GM19238 (cell line): ENCODE measurements around the gene ZNF786.
"Not testable (repeated sequence)": the region's sequence is repeated elsewhere in the genome, so short reads cannot be mapped to it uniquely, and the experiment has no call there.

Source experiments
- DNase-seq: peaks from one replicate; pipeline ENCODE4 v3.0.0; 2011; ENCODE audit warnings: low spot score; ENCODE audit not compliant: insufficient read length

ZNF786 gene, protein sequence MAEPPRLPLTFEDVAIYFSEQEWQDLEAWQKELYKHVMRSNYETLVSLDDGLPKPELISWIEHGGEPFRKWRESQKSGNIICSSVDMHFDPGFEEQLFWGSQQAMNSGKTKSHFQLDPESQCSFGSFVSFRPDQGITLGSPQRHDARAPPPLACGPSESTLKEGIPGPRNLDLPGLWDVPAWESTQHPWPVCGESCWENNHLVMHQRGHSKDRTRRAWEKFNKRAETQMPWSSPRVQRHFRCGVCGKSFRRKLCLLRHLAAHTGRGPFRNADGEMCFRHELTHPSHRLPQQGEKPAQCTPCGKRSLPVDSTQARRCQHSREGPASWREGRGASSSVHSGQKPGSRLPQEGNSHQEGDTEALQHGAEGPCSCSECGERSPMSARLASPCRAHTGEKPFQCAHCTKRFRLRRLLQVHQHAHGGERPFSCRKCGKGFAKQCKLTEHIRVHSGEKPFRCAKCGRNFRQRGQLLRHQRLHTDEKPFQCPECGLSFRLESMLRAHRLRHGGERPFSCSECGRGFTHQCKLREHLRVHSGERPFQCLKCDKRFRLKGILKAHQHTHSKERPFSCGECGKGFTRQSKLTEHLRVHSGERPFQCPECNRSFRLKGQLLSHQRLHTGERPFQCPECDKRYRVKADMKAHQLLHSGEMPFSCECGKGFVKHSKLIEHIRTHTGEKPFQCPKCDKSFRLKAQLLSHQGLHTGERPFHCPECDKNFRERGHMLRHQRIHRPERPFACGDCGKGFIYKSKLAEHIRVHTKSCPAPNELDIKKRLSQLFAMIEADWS

DNA sequence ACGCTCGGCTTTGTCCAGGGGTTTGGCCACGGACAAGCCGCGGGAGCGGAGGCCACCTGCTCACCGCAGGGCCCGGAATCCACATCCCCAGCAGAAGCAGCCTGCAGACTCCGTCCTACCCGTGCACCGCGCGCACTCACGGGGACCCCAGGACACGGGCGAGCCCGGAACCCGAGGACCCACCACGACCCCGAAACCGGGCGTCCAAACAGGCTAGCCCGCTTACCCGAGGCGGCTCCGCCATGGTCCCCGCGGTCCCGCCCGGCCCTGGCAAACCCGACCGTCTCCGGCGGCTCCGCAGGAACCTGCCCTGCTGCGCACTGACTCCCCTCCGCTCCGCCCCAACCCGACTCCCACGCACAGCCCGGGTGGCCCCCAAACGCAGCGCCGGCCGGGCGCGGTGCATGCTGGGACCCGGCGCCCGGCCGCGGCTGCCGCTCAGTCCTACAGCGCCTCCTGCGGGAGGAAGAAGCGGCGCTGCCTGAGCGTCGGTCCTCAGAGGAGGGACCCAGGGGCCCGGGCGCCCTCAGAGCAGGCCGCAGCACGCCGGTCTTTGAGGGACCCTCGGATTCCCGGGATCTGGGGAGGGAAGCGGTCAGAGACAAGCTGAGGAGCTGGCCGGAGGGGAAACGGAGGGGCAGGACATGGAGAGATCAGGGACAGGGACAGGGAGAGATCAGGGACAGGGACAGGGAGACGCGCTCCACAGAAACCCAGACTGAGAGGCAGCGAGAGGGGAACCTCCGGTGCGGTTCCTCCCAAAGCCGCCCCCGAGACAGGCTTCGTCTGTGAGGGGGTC lies at the start of gene ZNF786:
Gene ZNF786 (minus strand): TSS at position 322 of the 799 bp plus-strand sequence. CDS start 78 bp downstream, at position 244.
- DNase-seq: peak; percentile 87

DNA sequence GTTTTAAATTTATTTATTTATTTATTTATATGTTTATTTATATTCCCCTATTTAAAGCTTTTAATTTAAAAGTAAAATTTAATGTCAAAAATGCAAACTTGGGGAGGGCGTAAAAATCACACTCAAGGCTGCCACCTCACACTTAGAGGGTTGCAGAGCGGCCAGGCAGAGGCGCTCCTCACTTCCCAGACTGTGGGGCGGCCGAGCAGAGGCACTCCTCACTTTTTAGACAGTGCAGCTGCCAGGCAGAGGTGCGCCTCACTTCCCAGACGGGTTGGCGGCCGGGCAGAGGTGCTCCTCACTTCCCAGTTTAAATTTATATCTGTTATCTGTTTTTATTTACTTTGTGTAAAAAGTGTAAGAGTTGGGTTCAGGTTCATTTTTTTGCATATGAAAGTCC lies 45.6 kb upstream of the ZNF786 start:
- no peak for DNase-seq

DNA sequence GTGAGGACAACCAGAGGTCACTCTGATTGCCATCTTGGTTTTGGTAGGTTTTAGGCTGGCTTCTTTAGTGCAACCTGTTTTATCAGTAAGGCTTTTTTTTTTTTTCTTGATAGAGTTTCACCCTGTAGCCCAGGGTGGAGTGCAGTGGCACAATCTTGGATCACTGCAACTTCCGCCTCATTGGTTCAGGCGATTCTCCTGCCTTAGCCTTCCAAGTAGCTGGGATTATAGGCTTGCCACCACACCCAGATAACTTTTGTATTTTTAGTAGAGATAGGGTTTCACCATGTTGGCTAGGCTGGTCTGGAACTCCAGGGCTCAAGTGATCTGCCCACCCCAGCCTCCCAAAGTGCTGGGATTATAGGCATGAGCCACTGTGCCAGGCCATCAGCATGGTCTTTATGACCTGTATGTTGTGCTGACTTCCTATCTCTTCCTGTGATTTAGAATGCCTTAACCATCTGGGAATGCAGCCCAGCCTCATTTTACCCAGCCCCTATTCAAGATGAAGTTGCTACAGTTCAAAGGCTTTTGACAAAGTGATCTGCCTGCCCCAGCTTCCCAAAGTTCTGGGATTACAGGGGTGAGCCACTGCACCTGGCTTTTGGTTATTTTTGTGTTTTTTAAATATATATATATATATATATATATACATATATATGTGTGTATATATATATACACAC lies 42.7 kb upstream of the ZNF786 start:
- DNase-seq: no peak

DNA sequence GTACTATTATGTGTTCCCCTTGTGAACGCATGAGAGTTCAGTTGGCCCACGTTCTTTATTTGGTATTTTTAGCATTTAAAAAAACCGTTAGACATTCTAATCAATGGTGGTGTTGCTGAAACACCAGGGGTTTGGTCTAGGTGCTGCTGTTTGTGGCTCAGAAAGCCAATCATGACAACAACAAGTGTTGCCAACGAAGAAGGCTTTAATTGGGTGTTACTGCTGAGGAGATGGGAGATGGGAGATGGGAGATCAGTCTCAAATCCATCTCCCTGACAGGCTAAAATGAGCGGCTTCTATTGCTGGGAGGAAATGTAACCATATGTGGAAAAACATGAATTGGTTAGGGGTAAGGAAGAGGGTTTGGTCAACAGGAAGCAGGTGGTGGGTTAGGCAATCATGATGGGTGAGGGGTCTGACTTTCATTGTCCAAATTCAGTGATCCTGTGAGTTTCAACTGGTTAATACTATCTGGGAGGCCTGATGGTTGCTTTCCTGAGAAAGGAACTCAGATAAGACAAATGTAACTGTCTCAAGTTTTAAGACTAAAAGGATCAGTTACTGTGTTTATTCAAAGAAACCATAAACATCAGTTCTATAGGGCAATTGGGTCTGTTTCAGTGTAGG lies 40.2 kb upstream of the ZNF786 start:
- DNase-seq: no peak

DNA sequence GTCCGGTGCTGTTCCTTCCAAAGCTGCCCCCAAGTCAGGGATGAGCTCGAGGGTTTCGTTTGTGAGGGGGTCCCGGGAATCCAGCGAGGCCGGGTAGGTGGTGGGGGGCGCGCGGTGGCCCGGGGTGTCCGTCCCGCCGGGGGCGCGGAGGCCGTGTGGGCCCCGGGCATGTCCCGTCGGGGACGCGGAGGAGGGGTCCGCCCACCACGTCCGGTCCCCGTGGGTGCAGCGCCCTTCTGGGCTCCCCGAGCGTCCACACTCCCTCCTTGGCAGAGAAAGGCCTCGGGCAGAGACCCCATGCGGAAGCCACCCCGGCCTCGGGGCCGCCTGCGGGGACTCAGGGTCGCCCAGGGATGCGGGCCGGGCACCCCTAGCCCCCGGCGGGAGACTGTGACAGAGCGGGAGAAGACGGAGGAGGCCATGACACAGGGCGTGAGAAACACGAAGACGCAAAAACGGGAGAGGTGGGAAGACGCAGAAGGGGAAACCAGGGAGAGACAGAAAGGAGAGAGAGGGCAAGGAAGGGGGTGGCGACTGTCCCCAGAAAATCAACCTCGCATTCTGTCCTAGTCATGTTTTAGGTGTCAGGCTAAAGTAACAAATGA lies 36.2 kb upstream of the ZNF786 start:
- DNase-seq: peak; percentile 69

DNA sequence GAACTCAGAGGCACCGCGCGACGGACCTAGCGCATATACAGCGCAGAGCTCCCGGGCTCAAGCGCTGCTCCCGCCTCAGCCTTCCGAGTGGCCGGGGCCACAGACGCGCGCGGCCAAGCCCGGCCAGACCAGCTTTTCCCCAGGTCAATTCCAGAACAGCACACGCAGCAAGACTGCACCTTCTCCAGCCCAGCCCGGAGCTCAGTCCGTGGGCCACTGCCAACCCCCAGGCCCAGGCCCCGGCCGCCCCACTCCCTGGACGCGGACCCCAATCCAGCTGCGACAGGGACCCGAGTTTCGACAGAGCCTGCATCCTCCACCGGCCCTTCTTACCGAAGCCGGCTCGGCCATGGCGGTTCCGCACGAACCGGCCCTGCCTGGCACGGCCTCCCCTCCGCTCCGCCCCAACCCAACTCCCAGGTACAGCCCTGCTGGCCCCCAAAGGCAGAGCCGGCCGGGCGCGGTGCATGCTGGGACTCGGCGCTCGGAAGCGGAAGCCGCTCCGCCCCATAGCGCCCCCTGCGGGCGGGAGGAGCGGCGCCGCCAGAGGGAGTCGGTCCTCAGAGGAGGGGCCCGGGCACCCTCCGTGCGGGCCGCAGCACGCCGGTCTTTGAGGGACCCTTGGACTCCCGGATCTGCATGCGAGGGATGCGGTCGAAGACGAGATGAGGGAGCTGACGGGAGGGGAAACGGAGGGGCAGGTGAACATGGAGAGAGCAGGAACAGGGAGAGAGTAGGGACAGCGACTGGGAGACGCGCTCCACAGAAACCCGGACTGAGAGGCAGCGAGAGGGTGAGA lies 35.5 kb upstream of the ZNF786 start, which contains the start of gene ZNF425:
Gene ZNF425 (minus strand): TSS at position 462 of the 799 bp plus-strand sequence. CDS start 111 bp downstream, at position 351.
- peak; percentile 92 for DNase-seq

DNA sequence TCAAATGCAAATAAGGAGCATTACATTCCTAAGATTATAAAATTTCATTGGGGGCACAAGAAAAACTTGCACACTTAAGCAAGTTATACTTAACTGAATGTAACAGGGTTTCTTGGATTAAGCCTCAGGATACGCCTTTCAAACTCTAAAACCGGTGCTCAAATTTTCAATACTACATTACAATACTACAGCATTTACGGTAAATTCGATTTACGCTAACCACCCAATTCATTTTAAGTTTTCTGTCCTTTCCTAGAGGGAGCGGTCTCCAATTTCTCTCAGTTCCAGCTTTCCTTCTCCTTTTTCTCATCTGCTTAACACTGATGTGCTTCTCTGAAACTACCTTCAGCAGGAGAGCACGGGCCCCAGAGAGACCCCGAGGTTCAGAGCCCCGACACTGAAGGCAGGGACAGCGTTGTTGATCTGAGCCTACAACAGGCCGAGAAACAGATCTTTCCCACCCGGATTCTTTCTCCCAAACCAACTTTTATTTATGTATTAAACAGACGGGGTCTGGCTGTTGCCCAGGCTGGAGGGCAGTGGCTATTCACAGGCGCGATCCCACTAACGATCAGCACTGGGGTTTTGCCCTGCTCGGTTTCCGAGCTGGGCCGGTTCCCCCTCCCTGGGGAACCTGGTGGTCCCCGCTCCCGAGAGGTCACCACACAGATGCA lies 34.8 kb upstream of the ZNF786 start:
- DNase-seq: no peak

DNA sequence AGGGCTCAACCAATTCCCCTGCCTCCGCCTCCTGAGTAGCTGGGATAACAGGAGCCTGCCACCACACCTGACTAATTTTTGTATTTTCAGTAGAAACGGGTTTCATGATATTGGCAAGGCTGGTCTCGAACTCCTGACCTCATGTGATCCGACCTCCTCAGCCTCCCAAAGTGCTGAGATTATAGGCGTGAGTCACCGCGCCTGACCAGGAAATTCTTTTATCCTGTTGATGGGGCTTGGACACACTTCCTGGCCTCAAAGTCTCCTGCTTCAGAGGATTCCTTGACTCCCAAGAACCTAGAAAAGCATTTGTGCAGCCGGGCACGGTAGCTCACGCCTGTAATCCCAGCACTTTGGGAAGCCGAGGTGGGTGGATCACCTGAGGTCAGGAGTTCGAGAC lies 19.5 kb upstream of the ZNF786 start:
- DNase-seq: no peak

DNA sequence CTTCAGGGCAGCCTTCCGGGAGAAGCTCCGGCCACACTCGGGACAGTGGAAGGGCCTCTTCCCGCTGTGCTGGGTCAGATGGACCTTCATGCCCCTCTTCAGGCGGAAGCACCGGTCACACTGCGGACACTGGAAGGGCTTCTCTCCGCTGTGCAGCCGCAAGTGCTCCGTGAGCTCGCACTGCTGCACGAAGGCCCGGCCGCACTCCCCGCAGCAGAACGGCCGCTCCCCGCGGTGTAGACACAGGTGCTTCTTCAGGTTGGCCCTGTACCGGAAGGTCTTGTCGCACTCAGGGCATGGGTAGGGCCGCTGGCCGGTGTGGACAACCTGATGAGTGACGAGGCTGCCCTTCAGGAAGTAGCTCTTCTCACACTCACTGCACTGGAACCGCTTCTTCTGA lies 14.2 kb upstream of the ZNF786 start:
- no peak for DNase-seq

DNA sequence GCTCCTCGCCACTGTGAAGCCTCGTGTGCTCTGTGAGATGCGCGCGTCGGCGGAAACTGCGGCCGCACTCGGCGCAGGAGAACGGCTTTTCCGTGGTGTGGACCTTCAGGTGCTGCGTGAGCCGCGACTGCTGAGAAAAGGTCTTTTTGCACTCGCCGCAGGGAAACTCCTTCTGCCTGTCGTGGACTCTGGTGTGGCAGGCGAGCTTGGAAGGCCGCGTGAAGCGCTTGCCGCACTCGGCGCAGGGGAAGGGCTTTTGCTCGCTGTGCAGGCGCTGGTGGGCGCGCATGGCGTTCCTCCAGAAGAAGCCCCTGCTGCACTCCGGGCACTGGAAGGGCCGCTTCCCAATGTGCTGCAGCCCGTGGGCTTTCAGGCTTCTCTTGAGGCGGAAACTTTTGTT lies 13.7 kb upstream of the ZNF786 start:
- DNase-seq: no peak

DNA sequence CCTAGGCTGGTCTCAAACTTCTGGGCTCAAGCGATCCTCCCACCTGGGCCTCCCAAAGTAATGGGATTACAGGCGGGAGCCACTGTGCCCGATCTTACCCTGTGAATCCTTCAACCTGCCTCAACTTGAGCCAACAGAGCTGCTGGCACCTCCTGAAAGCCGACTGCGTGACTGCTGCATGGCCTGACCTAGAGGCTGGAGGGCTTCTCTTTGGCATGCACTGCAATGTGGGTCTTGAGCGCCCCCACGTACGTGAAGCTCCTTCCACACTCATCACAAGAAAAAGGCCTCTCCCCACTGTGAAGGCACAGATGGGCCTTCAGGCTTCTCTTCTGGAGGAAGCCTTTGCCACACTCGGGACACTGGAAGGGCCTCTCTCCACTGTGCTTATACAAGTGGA lies 12.9 kb upstream of the ZNF786 start:
- DNase-seq: no peak

DNA sequence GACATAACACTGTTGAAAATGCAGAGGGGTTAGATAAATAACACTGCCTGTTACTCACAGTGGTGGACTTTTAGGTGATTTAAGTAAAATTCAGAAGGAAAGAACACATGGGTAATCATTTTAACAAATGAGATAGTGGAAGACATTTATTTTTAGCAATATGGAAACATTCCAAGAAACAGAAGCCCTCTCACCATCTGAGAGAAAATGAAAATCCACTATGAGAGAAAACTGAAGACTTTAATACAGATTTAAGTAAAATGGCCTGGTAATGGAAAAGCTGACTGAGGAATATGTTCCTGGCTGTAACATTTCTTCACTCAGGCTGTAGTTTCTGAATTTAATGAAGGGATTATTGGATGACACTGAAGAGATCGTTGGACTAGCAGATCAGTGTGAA lies 12.1 kb upstream of the ZNF786 start:
- DNase-seq: no peak

DNA sequence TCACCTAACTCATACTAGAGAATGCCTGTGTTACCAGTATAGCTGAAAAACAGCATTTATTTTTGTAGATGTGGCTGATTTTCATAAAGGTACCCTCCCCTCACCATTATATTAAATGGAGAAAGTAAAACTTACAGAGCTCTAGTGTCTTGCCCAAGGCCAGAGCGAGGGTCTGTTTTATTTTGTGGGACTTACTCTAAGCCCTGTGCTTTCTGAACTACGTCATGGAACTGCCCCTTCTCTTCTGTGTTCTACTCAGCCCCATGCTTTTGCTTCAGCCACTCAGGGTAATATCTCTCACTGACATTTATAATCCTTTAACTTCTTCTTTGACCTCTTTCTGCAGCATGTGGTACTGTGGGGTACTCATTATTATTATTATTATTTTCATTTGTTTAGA lies 10.3 kb upstream of the ZNF786 start:
- no peak for DNase-seq

DNA sequence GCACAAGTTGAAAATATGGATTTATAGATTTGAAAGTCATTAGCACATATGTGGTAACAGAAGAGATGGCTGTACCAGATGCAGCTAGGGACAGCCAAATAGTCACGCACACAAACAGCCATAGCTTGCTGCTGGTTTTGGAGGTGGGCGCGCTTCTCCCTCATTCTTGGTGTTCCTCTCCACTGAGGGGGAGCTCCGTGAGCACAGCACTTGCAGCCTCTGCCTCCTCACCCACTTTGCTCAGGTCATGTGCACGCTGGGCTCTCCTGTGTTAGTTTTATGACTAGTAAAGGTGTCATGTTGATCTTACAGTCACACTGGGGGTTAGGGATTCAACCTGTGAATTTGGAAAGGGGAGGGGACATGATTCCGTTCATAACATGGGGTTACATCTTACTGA lies 8.5 kb upstream of the ZNF786 start:
- DNase-seq: no peak

DNA sequence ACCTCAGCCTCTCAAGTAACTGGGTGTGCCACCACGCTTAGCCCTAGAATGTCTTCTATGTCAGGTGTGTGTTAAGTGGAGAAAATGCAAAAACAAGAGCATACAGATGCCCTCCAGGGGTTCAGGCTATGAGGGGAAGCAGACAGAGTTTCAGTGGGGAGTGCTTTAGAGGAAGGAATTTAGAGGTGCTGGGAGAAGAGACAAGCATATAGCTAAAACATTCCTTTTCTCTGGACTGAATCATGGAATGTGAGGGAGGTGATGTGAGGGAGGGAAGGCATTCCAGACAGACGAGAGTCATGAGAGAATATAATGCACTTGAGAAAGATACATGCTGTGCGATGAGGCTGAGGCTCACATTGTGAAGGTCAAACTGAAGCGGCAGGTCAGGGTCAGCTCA lies 6.6 kb upstream of the ZNF786 start:
- DNase-seq: no peak

DNA sequence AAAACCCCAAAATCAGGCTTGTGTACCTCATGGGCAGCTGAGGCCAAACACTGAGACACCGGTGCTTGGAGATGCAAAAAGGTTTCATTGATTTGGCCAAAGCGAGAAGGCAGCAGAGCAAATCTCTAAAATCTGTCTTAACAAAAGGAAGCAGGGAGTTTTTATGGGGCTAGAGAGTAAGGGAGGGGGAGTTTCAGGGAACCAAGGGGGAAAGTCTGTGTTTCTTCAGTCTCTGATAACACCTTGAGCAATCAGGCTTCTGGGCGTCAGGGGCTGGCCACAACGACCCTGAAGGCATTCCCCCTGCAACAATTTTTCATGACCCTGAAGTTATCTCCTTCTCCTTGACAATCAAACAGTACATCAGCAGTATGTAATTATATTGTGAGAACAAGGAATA lies 2.7 kb upstream of the ZNF786 start:
- no peak for DNase-seq

DNA sequence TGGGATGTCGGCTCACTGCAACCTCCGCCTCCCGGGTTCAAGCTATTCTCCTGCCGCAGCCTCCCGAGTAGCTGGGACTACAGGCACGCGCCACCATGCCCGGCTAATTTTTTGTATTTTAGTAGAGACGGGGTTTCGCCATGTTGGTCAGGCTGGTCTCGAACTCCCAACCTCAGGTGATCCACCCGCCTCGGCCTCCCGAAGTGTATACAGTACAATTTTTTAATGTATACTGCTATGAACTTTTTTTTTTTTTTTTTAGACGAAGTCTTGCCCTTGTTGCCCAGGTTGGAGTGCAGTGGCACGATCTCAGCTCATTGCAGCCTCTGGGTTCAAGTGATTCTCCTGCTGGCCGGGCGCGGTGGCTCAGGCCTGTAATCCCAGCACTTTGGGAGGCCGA lies 1.7 kb upstream of the ZNF786 start:
- not testable (repeated sequence) for DNase-seq

DNA sequence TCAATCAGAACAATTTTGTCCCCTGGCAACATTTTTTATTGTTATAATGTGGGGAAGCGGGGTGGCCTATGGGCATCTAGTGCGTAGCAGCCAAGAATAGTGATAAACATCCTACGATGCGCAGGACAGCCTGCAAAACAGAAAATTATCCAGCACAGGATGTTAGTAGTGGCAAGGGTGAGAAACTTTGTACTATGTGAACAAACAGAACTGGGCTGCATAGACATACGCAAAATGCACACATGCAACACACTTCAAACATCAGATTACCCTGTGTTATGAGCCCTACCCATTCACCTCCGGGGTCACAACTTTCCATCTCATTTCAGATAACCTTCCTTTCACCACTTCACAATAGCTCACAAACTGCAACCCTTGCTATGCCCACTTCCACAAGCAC lies 3.1 kb downstream of the ZNF786 start:
- DNase-seq: no peak

DNA sequence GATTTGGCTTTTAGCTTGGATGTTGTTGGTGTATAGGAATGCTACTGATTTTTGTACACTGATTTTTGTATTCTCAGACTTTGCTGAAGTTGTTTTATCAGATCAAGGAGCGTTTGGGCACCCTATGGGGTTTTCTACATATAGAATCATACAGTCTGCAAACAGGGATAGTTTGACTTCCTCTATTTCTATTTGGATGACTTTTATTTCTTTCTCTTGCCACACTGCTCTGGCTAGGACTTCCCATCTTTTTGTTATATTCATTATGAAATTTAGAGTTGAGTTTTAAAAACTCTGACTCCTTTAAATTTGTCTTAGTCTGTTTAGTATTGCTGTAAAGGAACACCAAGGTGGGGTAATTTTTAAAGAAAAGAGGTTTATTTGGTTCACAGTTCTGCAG lies 4.7 kb downstream of the ZNF786 start:
- DNase-seq: no peak
